Loucy (cell line): ENCODE measurements around the gene ADAMTS12.

Experiments
- H2AFZ ChIP-seq: fragments of 200-600 bp; sonication (generic); 2 replicates; pipeline ENCODE4 v1.6.0; 2016; ENCODE audit warnings: antibody characterized with exemption, mild to moderate bottlenecking, low read length, moderate library complexity
- H3F3A ChIP-seq: fragments of 200-600 bp; 2 replicates; pipeline ENCODE4 v1.6.0; 2016; ENCODE audit warnings: antibody characterized with exemption, low read depth, mild to moderate bottlenecking
- H3K27me3 ChIP-seq: fragments of 200-600 bp; sonication (generic); 2 replicates; pipeline ENCODE4 v1.6.1; 2014; ENCODE audit warnings: low read length, mild to moderate bottlenecking; ENCODE audit not compliant: insufficient read depth, poor library complexity, severe bottlenecking
- H3K36me3 ChIP-seq: fragments of 200-600 bp; sonication (generic); 2 replicates; pipeline ENCODE4 v1.6.1; 2016; ENCODE audit warnings: low read length; ENCODE audit not compliant: insufficient read depth
- H3K4me1 ChIP-seq: fragments of 200-600 bp; sonication (generic); 2 replicates; pipeline ENCODE4 v1.5.1; 2014; ENCODE audit warnings: low read length, mild to moderate bottlenecking; ENCODE audit not compliant: insufficient read depth, poor library complexity, severe bottlenecking
- H3K4me2 ChIP-seq: fragments of 200-600 bp; sonication (generic); 2 replicates; pipeline ENCODE4 v1.6.0; 2014; ENCODE audit warnings: antibody characterized with exemption, low read length, low read depth, mild to moderate bottlenecking; ENCODE audit not compliant: poor library complexity, severe bottlenecking
- H3K4me3 ChIP-seq: fragments of 200-600 bp; sonication (generic); 2 replicates; pipeline ENCODE4 v1.5.1; 2014; ENCODE audit warnings: low read length, mild to moderate bottlenecking, mixed read lengths; ENCODE audit not compliant: poor library complexity, severe bottlenecking
- H3K79me2 ChIP-seq: fragments of 200-600 bp; sonication (generic); 2 replicates; pipeline ENCODE4 v1.6.1; 2014; ENCODE audit warnings: low read length; ENCODE audit not compliant: insufficient read depth
- H3K9ac ChIP-seq: fragments of 200-600 bp; sonication (generic); 2 replicates; pipeline ENCODE4 v1.6.0; 2014; ENCODE audit warnings: mild to moderate bottlenecking, low read depth, low read length, moderate library complexity; ENCODE audit not compliant: poor library complexity, severe bottlenecking
- H3K9me2 ChIP-seq: fragments of 200-600 bp; sonication (generic); replicated peaks from 2 replicates; pipeline ENCODE4 v1.6.1; 2016; ENCODE audit warnings: low read depth, low read length, mixed read lengths
- H3K9me3 ChIP-seq: fragments of 200-600 bp; sonication (generic); 2 replicates; pipeline ENCODE4 v1.6.1; 2014; ENCODE audit warnings: mild to moderate bottlenecking, antibody characterized with exemption, low read length, low read depth; ENCODE audit not compliant: insufficient read depth
- H4K20me1 ChIP-seq: fragments of 200-600 bp; sonication (generic); 2 replicates; pipeline ENCODE4 v1.6.0; 2014; ENCODE audit warnings: antibody characterized with exemption, low read length, mild to moderate bottlenecking; ENCODE audit not compliant: insufficient read depth, poor library complexity, severe bottlenecking
- CTCF ChIP-seq: fragments of 200-600 bp; sonication (generic); conservative IDR thresholded peaks from 2 replicates; pipeline ENCODE4 v1.5.1; 2014; ENCODE audit warnings: mild to moderate bottlenecking, antibody characterized with exemption, low read length
- EZH2phosphoT487 ChIP-seq: fragments of 200-600 bp; IDR thresholded peaks from 2 replicates; pipeline ENCODE4 v1.6.1; 2018; ENCODE audit warnings: antibody characterized with exemption, mild to moderate bottlenecking, moderate library complexity, borderline replicate concordance

Gene ADAMTS12

GRCh38 chr5:33684496-33685159, 207.2 kb downstream of the ADAMTS12 start:
- Histone ChIP-seq H3K4me1 (no peaks in the 10 kb centered on the region), H3F3A (no peaks in the 10 kb centered on the region), H3K9me2 (no peaks in the 10 kb centered on the region), H3K79me2 (no peaks in the 10 kb centered on the region), H3K9ac (no peak overlapping the region), H3K4me3 (no peak overlapping the region), H3K27me3 (no peaks in the 10 kb centered on the region), H2AFZ (no peak overlapping the region), H3K4me2 (no peak overlapping the region), H4K20me1 (no peaks in the 10 kb centered on the region), H3K36me3 (no peaks in the 10 kb centered on the region), H3K9me3 (no peaks in the 10 kb centered on the region)
- no peak for TF ChIP-seq EZH2phosphoT487
- TF ChIP-seq CTCF: no peak

GRCh38 chr5:33679791-33680190, 212.0 kb downstream of the ADAMTS12 start:
- H3K79me2 ChIP-seq: no peaks in the 10 kb centered on the region
- no peaks in the 10 kb centered on the region for H3K36me3 ChIP-seq
- H3K9me3 ChIP-seq: no peaks in the 10 kb centered on the region
- H3K9me2 ChIP-seq: no peaks in the 10 kb centered on the region
- no peaks in the 10 kb centered on the region for H3K27me3 ChIP-seq
- H3K4me3 ChIP-seq: no peak overlapping the region
- H4K20me1 ChIP-seq: no peaks in the 10 kb centered on the region
- H3K4me1 ChIP-seq: no peaks in the 10 kb centered on the region
- H3F3A ChIP-seq: no peaks in the 10 kb centered on the region
- H3K9ac ChIP-seq: no peak overlapping the region
- no peak for TF ChIP-seq CTCF
- TF ChIP-seq EZH2phosphoT487: no peak
- H3K4me2 ChIP-seq: no peak overlapping the region
- H2AFZ ChIP-seq: no peak overlapping the region

GRCh38 chr5:33675958-33676464, 215.8 kb downstream of the ADAMTS12 start:
- Histone ChIP-seq H3K4me3 (no peak overlapping the region), H4K20me1 (no peaks in the 10 kb centered on the region), H3K9ac (no peak overlapping the region), H3K27me3 (no peaks in the 10 kb centered on the region), H3K4me1 (no peaks in the 10 kb centered on the region), H2AFZ (no peak overlapping the region), H3F3A (no peaks in the 10 kb centered on the region), H3K36me3 (no peaks in the 10 kb centered on the region), H3K9me2 (no peaks in the 10 kb centered on the region), H3K4me2 (no peak overlapping the region), H3K9me3 (no peaks in the 10 kb centered on the region), H3K79me2 (no peaks in the 10 kb centered on the region)
- TF ChIP-seq EZH2phosphoT487 (no peak), CTCF (no peak)
